IPS DF 6.9 (cell line): ENCODE measurements around the gene ABLIM2.

Experiments
- DNase-seq: peaks from one replicate; pipeline ENCODE4 v3.0.0-alpha.2; 2013; ENCODE audit warnings: low read depth, low spot score
- H3K27ac ChIP-seq: one replicate; pipeline ENCODE4 v1.5.1; 2013; ENCODE audit warnings: low read length, control low read depth
- H3K27me3 ChIP-seq: 2 replicates; pipeline ENCODE4 v1.6.1; 2013; ENCODE audit warnings: mild to moderate bottlenecking, low read length; ENCODE audit not compliant: control insufficient read depth, insufficient read depth
- H3K36me3 ChIP-seq: 2 replicates; pipeline ENCODE4 v1.6.1; 2013; ENCODE audit warnings: low read length; ENCODE audit not compliant: control insufficient read depth, insufficient read depth
- H3K4me1 ChIP-seq: 2 replicates; pipeline ENCODE4 v1.6.1; 2013; ENCODE audit warnings: low read length; ENCODE audit not compliant: control insufficient read depth, insufficient read depth
- H3K4me3 ChIP-seq: 2 replicates; pipeline ENCODE4 v1.5.1; 2013; ENCODE audit warnings: mild to moderate bottlenecking, low read length
- H3K9me3 ChIP-seq: 2 replicates; pipeline ENCODE4 v1.6.1; 2013; ENCODE audit warnings: low read length, inconsistent platforms; ENCODE audit not compliant: control insufficient read depth, insufficient read depth
- whole genome bisulfite sequencing: extraction: QIAGEN DNeasy Blood & Tissue Kit; methylation state at CpG from one replicate; pipeline ENCODE4 v1.1.7; 2013; ENCODE audit warnings: mixed read lengths, missing lambda C conversion rate; ENCODE audit not compliant: insufficient read length, insufficient coverage; 5-methylcytosine and 5-hydroxymethylcytosine counted together

Gene ABLIM2

DNA sequence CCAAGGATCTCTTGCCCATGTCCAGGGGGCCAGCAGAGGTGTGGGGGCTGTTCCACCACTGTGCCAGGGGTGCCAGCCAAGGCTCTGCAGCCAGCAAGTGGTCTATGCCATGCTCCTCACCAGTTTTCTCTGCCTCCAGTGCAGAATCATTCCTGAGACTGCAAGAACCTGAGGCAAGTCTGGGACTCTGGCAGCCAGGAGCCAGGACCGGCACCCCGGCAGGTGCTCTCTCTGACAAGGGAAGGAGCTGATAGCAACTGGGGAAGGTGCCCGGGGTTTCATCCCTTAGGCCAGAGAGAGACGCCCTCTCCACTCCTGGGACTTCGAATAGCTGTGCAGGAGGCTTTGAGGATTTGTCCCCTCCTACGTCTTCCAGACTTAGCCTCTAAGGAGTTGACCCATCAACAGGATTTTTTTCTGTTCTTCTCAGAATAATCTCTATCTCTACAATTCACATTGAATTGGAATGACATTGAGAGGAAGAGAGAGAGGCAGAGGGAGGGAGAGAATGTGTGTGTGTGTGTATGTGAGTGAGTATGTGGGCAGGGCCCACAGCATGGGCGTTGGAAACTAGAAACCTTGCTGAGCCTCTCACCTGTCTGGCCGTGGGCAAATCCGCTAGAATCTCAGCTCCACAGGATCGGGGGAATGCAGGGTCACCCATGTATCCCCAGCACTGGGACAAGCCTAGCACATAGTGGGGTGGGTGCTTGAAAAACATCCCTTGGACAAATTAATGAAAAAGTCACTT lies 144.5 kb downstream of the ABLIM2 start:
- no peaks in the 10 kb centered on the region for H3K27me3 ChIP-seq
- H3K4me3 ChIP-seq, result no peak overlapping the region
- no CpG with 5 or more reads among the region's 10 CpGs for WGBS
- no peaks in the 10 kb centered on the region for H3K9me3 ChIP-seq
- no peaks in the 10 kb centered on the region for H3K36me3 ChIP-seq
- DNase-seq, result no peak
- H3K4me1 ChIP-seq, result no peaks in the 10 kb centered on the region; the same call in 1 of the 2 replicates
- H3K27ac ChIP-seq, result no peak overlapping the region

DNA sequence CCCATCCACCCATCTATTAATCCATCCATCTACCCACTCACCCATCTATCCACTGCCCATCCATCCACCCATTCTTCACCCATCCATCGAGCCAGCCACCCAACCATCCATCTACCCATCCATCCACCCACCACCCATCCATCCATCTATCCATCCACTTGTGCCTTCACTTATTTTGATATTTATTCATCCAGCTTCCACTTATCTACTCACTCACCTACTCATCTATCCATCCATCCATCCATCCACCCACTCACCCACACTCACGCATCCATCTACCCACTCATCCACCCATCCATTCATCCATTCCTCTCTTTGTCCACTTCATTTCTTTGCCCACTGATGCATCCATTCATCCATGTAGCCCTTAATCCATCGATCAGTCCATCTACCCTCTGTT lies 146.1 kb downstream of the ABLIM2 start:
- H3K4me1 ChIP-seq, result no peaks in the 10 kb centered on the region; the same call in 1 of the 2 replicates
- DNase-seq, result no peak
- no peaks in the 10 kb centered on the region for H3K36me3 ChIP-seq
- no peak overlapping the region for H3K27ac ChIP-seq
- H3K27me3 ChIP-seq, result no peaks in the 10 kb centered on the region
- no peak overlapping the region for H3K4me3 ChIP-seq
- no peaks in the 10 kb centered on the region for H3K9me3 ChIP-seq
- 100% methylated on average over 1 of the region's 3 CpGs for WGBS

DNA sequence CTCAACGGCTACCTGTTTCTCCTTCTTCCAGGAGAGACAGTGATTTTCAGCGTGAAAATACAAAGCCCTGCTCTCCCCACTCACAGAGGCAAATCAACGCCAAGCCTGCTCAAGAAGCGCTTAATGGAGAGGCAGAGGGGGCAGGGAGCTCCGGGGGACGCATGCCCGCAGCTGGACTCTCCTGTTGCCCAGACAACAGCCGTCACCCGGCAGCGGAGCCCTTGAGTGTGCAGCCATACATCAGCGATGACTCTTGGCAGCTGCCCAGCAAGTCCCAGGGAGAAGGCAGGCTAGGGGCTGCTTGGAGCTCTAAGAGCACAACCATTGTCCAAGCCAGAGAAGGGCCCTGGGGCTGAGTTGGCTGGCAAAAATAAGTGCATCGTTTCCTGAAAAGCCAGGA lies 148.0 kb downstream of the ABLIM2 start:
- no CpG with 5 or more reads among the region's 12 CpGs for WGBS
- no peaks in the 10 kb centered on the region for H3K9me3 ChIP-seq
- no peaks in the 10 kb centered on the region for H3K36me3 ChIP-seq
- H3K27ac ChIP-seq, result no peak overlapping the region
- no peaks in the 10 kb centered on the region for H3K27me3 ChIP-seq
- DNase-seq, result no peak
- no peaks in the 10 kb centered on the region; the same call in 1 of the 2 replicates for H3K4me1 ChIP-seq
- H3K4me3 ChIP-seq, result no peak overlapping the region

DNA sequence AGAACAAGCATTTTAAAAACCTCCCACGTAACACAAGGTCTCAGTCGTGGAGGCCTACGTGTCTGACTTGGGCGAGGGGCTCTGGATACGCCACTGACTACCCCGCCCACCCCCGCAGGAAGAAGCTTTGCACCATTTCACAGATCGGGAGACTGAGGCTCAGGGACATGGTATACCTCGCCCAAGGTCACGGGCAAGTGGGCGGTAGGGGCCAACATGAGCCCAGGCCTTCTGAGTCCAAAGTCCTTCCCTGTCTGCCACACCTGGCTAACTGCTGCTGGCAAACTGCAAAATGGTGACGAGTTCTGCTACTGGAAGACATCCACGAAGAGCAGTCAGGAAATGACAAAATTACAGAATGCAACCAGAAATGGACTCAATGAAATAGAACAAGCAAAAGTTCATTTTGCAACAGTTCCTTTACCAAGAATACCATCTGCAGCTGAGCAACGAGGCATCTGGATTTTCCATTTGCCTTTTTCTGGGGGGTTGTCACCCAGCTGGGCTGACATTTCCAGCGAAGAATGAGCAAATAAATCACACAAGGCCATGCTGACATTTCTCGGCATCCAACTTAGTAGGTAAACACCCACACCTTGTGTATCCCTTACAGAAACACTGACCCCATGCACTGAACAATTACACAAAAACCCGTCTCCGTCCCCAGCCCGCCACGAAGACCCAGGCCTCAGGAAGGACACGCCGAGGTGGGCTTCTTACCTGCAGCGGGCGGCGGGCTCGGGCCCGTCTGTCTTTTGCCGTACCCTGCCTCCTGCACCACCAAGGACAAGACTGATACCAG lies 148.7 kb downstream of the ABLIM2 start:
- Histone ChIP-seq H3K36me3 (no peaks in the 10 kb centered on the region), H3K27me3 (no peaks in the 10 kb centered on the region), H3K27ac (no peak overlapping the region), H3K4me3 (no peak overlapping the region), H3K9me3 (no peaks in the 10 kb centered on the region), H3K4me1 (0 out of 2 replicates have a peak, but pooled peaks cover 1% of the 10 kb centered on the region)
- no peak for DNase-seq
- no CpG with 5 or more reads among the region's 28 CpGs for WGBS

DNA sequence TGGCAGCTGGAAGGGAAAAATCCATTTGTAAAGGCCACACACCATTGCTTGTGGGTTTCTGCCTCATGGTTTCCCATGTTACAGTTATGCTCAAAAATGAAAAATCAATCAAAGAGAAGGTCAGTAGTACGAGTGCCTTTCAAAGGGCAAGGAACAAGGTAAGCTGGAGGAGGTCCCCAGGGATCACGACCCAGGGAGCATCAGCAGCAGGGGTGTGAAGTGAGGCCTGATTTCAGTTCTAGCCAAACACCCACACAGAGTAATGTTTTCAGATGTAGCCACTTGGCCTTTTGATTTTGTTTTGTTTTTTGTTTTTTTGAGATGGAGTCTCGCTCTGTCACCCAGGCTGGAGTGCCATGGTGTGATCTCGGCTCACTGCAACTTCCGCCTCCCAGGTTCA lies 149.5 kb downstream of the ABLIM2 start:
- H3K27me3 ChIP-seq, result no peaks in the 10 kb centered on the region
- DNase-seq, result no peak

DNA sequence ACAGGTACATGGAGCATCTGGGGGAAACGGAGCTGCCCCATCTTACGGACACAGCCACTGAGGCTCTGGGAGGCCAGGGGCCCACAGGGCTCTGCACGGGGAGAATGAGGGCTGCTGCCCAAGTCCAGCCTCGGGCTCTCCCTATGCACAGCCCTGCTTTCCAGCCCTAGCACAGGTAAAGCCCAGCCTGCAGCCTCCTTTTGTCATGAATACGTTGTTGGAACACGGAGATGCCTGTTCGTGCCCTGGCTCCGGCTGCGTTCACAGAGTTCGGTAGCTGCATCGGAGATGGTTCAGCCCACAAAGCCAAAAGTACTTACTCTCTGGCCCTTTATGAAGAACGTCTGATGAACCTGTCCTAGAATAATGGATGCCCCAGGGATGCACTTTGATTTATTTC lies 150.2 kb downstream of the ABLIM2 start:
- Histone ChIP-seq H3K27ac (no peak overlapping the region), H3K4me1 (0 out of 2 replicates have a peak, but pooled peaks cover 1% of the 10 kb centered on the region), H3K27me3 (no peaks in the 10 kb centered on the region), H3K9me3 (no peaks in the 10 kb centered on the region), H3K4me3 (no peak overlapping the region), H3K36me3 (no peaks in the 10 kb centered on the region)
- no peak for DNase-seq
- no CpG with 5 or more reads among the region's 12 CpGs for WGBS

More for the DNA sequence above, 149.5 kb downstream of the ABLIM2 start:
- Histone ChIP-seq H3K27ac (no peak overlapping the region), H3K4me3 (no peak overlapping the region), H3K36me3 (no peaks in the 10 kb centered on the region), H3K4me1 (0 out of 2 replicates have a peak, but pooled peaks cover 1% of the 10 kb centered on the region), H3K9me3 (no peaks in the 10 kb centered on the region)
- WGBS, result no CpG with 5 or more reads among the region's 5 CpGs

DNA sequence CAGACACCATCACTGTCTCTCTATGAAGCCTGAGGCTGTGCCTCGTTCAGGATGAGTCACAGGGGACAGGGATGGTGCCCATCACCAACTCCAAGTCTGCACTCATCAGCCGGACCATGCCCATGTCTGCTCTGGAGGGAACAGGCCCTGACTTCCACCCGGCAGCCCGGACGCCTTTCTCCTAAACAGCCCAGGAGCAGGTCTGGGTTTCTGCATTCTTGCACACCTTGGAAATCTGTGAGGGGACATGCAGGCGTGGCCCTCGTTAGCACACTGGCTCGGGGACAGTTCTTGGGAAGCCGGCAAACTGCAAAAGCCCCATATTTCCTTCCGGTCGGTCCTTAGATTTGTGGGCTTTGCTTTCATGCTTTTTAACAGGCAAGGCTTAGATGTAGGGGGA lies 151.0 kb downstream of the ABLIM2 start:
- Histone ChIP-seq H3K27me3 (no peaks in the 10 kb centered on the region), H3K4me1 (0 out of 2 replicates have a peak, but pooled peaks cover 1% of the 10 kb centered on the region), H3K4me3 (no peak overlapping the region), H3K27ac (no peak overlapping the region), H3K36me3 (no peaks in the 10 kb centered on the region), H3K9me3 (no peaks in the 10 kb centered on the region)
- no CpG with 5 or more reads among the region's 11 CpGs for WGBS
- no peak for DNase-seq

DNA sequence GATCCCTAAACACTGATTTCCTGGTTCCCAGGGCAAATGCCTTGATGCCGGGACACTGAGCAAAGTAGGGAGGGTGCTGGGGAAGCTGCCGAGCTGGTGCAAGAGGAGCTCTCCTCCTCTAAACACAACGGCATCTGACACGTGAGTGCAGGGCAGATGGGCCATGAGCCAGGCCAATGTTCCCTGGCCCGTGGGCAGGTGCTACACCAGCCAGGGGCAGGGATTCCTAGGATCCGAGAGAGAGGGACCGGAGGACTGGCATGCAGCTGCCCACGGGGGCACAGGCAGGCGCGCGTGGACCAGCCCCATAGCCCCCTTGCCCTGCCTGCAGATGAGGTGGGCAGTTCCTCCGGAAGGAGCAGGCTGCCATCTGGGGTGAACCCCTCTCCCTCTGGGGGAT lies 152.1 kb downstream of the ABLIM2 start:
- 0 out of 2 replicates have a peak, but pooled peaks cover 1% of the 10 kb centered on the region for H3K4me1 ChIP-seq
- DNase-seq, result no peak
- H3K9me3 ChIP-seq, result no peaks in the 10 kb centered on the region
- no CpG with 5 or more reads among the region's 12 CpGs for WGBS
- H3K27ac ChIP-seq, result no peak overlapping the region
- H3K36me3 ChIP-seq, result no peaks in the 10 kb centered on the region
- no peak overlapping the region for H3K4me3 ChIP-seq
- H3K27me3 ChIP-seq, result no peaks in the 10 kb centered on the region

DNA sequence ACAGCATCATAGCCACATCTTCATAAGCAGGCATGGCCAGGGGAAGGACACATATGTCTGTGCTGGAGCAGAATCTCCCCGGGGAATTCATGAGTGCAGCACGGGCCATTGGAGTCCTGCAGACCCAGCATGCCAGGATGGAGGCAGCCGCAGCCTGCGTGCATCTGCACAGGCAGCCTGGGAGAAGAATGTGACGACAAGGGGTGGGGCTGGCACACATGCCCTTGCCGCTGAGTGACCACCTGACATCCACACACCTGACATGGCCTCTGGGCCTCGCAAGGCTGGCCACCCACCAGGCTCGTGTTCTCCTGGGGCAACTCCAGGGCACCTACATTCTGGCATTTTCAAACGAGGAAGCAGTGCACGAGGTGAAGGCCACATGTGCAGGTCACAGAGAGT lies 152.8 kb downstream of the ABLIM2 start:
- WGBS, result no CpG with 5 or more reads among the region's 10 CpGs
- 0 out of 2 replicates have a peak, but pooled peaks cover 1% of the 10 kb centered on the region for H3K4me1 ChIP-seq
- no peak overlapping the region for H3K4me3 ChIP-seq
- H3K27me3 ChIP-seq, result no peaks in the 10 kb centered on the region
- no peak overlapping the region for H3K27ac ChIP-seq
- H3K36me3 ChIP-seq, result no peaks in the 10 kb centered on the region
- H3K9me3 ChIP-seq, result no peaks in the 10 kb centered on the region
- no peak for DNase-seq

DNA sequence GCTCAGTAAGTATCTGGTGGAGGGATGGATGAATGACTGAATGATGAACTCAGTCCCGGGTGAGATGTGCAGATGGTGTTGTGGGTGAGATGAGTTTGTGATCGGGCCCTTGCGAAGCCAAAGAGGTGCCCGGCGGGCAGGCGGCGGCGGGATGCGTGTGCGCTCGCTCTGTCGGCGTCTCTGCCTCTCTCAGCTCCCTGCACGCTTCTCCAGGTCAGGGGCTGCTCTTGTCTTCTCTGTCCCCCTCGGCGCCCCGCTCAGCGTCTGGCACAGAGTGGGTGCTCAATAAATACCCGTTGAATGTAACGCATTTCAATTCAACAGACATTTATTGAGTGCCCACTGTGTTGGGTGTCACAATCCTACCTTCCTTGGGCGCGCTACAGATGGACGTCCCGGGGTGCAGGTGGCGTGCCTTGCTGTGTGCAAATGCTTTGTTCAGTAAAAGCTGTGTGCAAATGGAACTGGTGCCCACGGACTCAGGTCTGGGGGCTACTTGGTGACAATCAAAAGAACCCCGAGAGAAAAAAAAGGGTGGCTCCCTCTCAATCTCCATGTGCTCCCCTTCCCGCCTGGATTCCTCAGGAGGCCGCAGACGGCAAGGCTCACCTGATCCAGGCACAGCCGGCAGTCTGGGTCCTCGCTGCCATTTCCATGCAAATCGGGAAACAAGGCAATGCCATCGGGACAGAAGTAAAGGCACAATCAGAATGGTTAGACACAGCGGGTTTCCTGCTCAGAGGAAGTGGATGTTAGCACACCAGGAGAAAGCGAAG lies 153.4 kb downstream of the ABLIM2 start:
- no peak overlapping the region for H3K27ac ChIP-seq
- no peaks in the 10 kb centered on the region for H3K9me3 ChIP-seq
- H3K4me3 ChIP-seq, result no peak overlapping the region
- H3K36me3 ChIP-seq, result no peaks in the 10 kb centered on the region
- no peak for DNase-seq
- H3K27me3 ChIP-seq, result no peaks in the 10 kb centered on the region
- H3K4me1 ChIP-seq, result 0 out of 2 replicates have a peak, but pooled peaks cover 1% of the 10 kb centered on the region
- no CpG with 5 or more reads among the region's 36 CpGs for WGBS
